Measurements from ENCODE around the gene FOXP4. TPM values are rescaled to one million over a fixed set of nuclear protein-coding genes. Genes with fewer than 3 reads are reported as not detected.

FOXP4 gene
- total RNA-seq, 1 donor from 2014 or later, result 30.0 TPM

DNA sequence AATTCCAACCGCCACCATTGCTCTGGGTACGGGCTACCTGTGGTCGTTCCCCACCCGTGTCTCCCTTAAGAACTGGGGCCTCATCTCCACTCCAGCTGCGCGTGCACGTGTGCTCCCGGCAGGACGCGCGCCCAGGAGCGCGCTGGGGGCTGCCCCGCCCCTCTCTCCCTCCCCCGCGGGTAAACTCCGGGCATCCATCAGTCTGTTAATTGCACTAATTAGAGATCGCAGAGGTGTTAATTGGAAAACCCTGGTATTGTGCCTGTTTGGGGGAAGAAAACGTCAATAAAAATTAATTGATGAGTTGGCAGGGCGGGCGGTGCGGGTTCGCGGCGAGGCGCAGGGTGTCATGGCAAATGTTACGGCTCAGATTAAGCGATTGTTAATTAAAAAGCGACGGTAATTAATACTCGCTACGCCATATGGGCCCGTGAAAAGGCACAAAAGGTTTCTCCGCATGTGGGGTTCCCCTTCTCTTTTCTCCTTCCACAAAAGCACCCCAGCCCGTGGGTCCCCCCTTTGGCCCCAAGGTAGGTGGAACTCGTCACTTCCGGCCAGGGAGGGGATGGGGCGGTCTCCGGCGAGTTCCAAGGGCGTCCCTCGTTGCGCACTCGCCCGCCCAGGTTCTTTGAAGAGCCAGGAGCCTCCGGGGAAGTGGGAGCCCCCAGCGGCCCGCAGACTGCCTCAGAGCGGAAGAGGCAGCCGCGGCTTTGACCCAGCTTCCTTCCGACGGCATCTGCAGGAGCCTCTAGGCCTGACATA is 14.4 kb downstream of the FOXP4 start:
- DNase-seq (peak; percentile 67), ATAC-seq (peak; percentile 56 to 58)
- peaks cover 11% of the 10 kb centered on the region for H3K36me3 ChIP-seq
- TF ChIP-seq, protein P1, sequence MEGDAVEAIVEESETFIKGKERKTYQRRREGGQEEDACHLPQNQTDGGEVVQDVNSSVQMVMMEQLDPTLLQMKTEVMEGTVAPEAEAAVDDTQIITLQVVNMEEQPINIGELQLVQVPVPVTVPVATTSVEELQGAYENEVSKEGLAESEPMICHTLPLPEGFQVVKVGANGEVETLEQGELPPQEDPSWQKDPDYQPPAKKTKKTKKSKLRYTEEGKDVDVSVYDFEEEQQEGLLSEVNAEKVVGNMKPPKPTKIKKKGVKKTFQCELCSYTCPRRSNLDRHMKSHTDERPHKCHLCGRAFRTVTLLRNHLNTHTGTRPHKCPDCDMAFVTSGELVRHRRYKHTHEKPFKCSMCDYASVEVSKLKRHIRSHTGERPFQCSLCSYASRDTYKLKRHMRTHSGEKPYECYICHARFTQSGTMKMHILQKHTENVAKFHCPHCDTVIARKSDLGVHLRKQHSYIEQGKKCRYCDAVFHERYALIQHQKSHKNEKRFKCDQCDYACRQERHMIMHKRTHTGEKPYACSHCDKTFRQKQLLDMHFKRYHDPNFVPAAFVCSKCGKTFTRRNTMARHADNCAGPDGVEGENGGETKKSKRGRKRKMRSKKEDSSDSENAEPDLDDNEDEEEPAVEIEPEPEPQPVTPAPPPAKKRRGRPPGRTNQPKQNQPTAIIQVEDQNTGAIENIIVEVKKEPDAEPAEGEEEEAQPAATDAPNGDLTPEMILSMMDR (IDR thresholded peaks at IDR 0.05), result no peak
- no peaks in the 10 kb centered on the region for H3K9me3 ChIP-seq
- H3K4me3 ChIP-seq, result peak overlapping the region; percentile 54
- H3K27ac ChIP-seq, result no peak overlapping the region
- H3K4me1 ChIP-seq, result peaks cover 30% of the 10 kb centered on the region
- intact Hi-C loops (cut with DNase I), result no loop called here
- no peaks in the 10 kb centered on the region for H3K27me3 ChIP-seq (ENCODE audit: low read depth)

DNA sequence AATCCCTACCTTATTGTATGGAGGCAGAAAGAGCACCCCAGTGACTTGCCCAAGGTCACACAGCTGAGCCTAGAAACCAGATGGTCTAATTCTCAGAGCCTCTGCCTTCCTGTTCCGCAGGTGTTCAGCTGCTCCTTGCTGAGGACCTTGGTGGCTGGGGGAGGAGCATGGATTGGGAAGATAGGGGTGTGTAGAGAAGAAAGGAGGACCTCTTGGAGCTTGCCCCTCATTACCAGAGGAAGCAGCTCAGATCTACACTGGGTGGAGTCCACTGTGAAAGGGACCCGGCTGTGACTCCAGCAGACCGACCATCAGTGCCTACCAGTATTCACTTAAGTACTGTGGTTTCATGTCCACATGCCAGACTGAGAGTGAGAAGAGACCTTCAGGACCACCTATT is 15.2 kb downstream of the FOXP4 start:
- peak overlapping the region; percentile 54 for H3K4me3 ChIP-seq
- no peak for ATAC-seq
- TF ChIP-seq, protein P1 (IDR thresholded peaks at IDR 0.05), result no peak
- H3K4me1 ChIP-seq, result peaks cover 30% of the 10 kb centered on the region
- peaks cover 19% of the 10 kb centered on the region for H3K36me3 ChIP-seq
- DNase-seq, result no peak
- intact Hi-C loops (cut with DNase I), result no loop called here
- H3K27me3 ChIP-seq (ENCODE audit: low read depth), result no peaks in the 10 kb centered on the region
- no peaks in the 10 kb centered on the region for H3K9me3 ChIP-seq
- H3K27ac ChIP-seq, result no peak overlapping the region

DNA sequence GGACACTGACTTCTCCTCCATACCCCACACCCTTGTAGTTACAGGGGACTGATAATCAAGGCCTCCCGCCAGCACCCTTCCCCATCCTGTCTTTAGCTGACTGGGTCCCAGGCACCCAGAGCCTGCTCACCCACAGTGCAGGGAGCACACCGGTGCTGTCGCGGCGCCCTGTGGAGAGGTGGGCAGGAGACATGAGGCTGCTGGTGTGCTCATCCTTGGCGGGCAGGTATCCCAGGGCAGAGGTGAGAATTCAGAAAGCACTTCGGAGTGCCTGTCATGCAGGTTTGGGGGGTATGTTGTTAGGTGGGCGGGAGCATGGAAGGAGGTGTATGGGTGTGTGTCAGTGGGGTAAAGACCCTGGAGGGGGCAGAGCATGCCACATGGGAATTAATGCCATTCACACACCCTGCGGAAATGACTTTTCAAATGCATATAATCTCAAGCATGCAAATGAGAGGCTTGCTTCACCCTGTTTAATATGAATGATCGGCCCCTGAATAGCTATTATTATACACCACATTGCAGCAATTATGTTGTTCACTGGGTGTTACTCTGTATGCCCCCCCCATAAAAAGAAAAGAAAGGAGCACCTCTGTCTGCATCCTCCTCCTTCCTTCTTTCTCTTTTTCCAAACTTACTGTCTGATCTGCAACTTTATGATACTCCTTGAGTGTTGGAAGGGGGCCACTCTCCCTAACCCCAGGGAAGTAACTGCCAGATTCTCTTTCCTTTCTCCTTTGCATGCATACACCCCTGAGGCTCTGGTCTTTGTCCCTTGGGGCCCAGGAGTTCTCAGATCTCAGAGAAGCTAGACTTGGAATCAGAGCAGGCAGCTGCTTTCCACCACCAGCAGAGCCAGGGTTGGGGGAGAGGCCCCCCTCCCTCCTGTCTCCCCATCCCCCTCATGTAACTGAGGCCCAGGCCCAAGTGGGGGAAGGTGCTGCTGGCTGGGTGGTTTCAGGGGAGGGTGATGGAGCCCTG is 16.0 kb downstream of the FOXP4 start:
- no peaks in the 10 kb centered on the region for H3K9me3 ChIP-seq
- DNase-seq (no peak), ATAC-seq (no peak)
- H3K4me3 ChIP-seq, result no peak overlapping the region
- peaks cover 30% of the 10 kb centered on the region for H3K4me1 ChIP-seq
- intact Hi-C loops (cut with DNase I), result no loop called here
- no peaks in the 10 kb centered on the region for H3K27me3 ChIP-seq (ENCODE audit: low read depth)
- no peak overlapping the region for H3K27ac ChIP-seq
- TF ChIP-seq, protein P1 (IDR thresholded peaks at IDR 0.05), result no peak
- H3K36me3 ChIP-seq, result peaks cover 27% of the 10 kb centered on the region

DNA sequence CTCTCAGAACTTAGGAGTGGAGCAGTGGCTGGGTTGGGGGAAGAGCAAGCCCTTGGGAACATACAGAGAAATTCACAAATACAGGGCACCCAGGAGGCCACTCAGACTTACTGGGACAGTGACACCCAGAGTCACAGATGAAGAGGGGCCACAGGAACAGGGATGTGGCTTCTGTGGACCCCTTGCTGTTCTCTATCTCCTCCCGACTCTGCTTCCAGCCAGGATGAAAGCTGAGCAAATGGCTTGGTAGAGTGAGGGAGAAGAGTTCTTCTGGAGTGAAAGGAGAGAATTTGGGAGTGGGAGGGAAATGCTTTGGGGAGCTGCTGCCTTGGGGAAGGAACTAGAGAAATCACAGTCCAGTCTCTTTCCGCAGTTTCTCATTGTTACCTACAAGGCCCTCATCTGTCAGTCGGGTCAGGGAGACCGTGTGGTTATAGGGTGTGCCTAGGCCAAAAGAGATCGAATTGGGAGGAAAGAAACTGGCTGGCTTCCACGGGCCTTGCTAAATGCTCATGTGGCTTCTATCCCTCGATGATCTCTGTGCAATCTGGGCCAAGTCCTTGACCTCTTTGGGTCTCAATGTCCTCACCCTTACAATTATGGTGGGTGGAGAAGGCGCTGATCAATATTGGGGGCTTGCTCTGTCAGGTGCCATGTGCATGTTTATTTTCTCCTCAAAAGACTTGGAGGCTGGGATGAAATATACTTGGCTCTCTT is 17.0 kb downstream of the FOXP4 start:
- H3K27me3 ChIP-seq (ENCODE audit: low read depth), result no peaks in the 10 kb centered on the region
- DNase-seq, result no peak
- intact Hi-C loops (cut with DNase I), result no loop called here
- peaks cover 37% of the 10 kb centered on the region for H3K36me3 ChIP-seq
- H3K27ac ChIP-seq, result no peak overlapping the region
- H3K9me3 ChIP-seq, result no peaks in the 10 kb centered on the region
- H3K4me1 ChIP-seq, result peaks cover 35% of the 10 kb centered on the region
- TF ChIP-seq, protein P1 (IDR thresholded peaks at IDR 0.05), result no peak
- ATAC-seq, result no peak
- no peak overlapping the region for H3K4me3 ChIP-seq

DNA sequence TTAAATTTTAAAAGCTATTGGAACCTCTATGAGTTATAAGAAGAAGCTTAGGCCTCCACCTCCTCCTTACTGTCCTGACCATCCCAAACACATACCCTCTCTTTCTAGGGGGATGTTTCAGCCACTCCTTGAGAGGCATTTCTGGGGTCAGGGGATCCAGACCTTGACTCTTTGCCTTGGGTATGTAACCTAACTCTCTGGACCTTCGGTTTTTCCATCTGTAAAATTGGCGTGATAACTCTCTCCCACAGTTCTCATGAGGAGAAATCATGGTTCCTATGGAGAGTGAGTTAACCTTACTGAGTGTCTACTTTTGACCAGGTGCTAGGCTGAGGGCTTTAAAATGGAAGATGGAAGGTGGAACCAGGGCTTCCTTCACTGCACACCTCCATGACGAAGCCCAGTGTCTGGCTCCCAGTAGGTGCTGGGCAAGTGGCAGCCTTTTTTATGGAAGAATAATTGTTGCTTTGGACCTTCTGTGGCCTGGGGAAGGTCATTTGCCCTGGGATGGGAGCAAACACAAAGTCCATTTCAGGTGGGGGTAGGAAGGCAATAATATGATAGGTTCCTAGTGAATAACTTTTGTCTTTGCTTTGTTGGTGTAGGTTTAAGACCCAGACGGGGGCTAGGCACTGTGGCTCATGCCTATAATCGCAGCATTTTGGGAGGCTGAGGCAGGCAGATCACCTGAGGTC is 18.4 kb downstream of the FOXP4 start:
- H3K36me3 ChIP-seq, result peaks cover 40% of the 10 kb centered on the region
- H3K9me3 ChIP-seq, result no peaks in the 10 kb centered on the region
- no peaks in the 10 kb centered on the region for H3K27me3 ChIP-seq (ENCODE audit: low read depth)
- intact Hi-C loops (cut with DNase I), result no loop called here
- peaks cover 46% of the 10 kb centered on the region for H3K4me1 ChIP-seq
- TF ChIP-seq, protein P1 (IDR thresholded peaks at IDR 0.05), result no peak
- ATAC-seq (no peak), DNase-seq (no peak)
- H3K4me3 ChIP-seq, result no peak overlapping the region
- no peak overlapping the region for H3K27ac ChIP-seq

Data from lower lobe of right lung (tissue), 2 donors.